H1 (cell line): Measurements from ENCODE around the gene ABCC4. TPM values are rescaled to one million over a fixed set of nuclear protein-coding genes. Genes with fewer than 3 reads are reported as not detected.

Experiments used
- CTCF ChIA-PET: fragments of 300-600 bp; sonication (Branson Sonifier 250); formaldehyde crosslinking; loops from one replicate; lab custom pipeline; 2021; ENCODE audit not compliant: partially characterized antibody; lab: Charles Lee
- POLR2A ChIA-PET: fragments of 300-600 bp; sonication (Branson Sonifier 250); formaldehyde crosslinking; loops from one replicate; lab custom pipeline; 2021; ENCODE audit warnings: inconsistent platforms; ENCODE audit not compliant: partially characterized antibody; lab: Charles Lee
- DNase-seq, 2 experiments: peaks; one replicate each; pipeline versions ENCODE4 v3.0.0 to v3.0.0-alpha.2; 2010 to 2022; ENCODE audit warnings: low spot score in 2 of 2, low read depth in 1 of 2, mixed read lengths in 1 of 2
- FAIRE-seq: peaks from 2 replicates; lab custom pipeline; 2011; peaks lifted over from hg19 to GRCh38; lab: Jason Lieb, UNC
- H2AFZ ChIP-seq: 2 replicates; pipeline ENCODE4 v1.8.1; 2012; ENCODE audit warnings: low read length, inconsistent platforms
- H2AK5ac ChIP-seq: 2 replicates; pipeline ENCODE4 v1.6.1; 2013; ENCODE audit warnings: low read depth, low read length
- H2BK120ac ChIP-seq: replicated peaks from 2 replicates; pipeline ENCODE3; 2013; ENCODE audit warnings: low read depth, low read length, inconsistent platforms
- H2BK12ac ChIP-seq: 2 replicates; pipeline ENCODE4 v1.6.1; 2013; ENCODE audit warnings: low read depth, low read length
- H2BK15ac ChIP-seq: 2 replicates; pipeline ENCODE4 v1.6.1; 2013; ENCODE audit warnings: low read length
- H2BK20ac ChIP-seq: 2 replicates; pipeline ENCODE4 v1.6.1; 2013; ENCODE audit warnings: low read length
- H2BK5ac ChIP-seq: 2 replicates; pipeline ENCODE4 v1.6.1; 2013; ENCODE audit warnings: low read depth, low read length
- H3K14ac ChIP-seq: 2 replicates; pipeline ENCODE4 v1.6.1; 2013; ENCODE audit warnings: inconsistent platforms; ENCODE audit not compliant: insufficient read length
- H3K18ac ChIP-seq: 2 replicates; pipeline ENCODE4 v1.6.1; 2013; ENCODE audit warnings: low read length; ENCODE audit errors: extremely low read depth
- H3K23ac ChIP-seq: 2 replicates; pipeline ENCODE4 v1.6.1; 2013; ENCODE audit warnings: inconsistent platforms; ENCODE audit not compliant: insufficient read length
- H3K23me2 ChIP-seq: 2 replicates; pipeline ENCODE4 v1.6.1; 2013; ENCODE audit warnings: low read depth, low read length
- H3K27ac ChIP-seq: 2 replicates; pipeline ENCODE4 v1.6.1; 2011; ENCODE audit warnings: low read depth, low read length, inconsistent platforms
- H3K27me3 ChIP-seq, 4 experiments: replicated peaks in 1 of 4; 1 replicate in 1 of 4; 2 replicates in 3 of 4; pipeline versions ENCODE4 v1.6.1 to v1.8.1; 2011 to 2013; ENCODE audit warnings: low read length in 3 of 4, mild to moderate bottlenecking in 3 of 4, inconsistent platforms in 2 of 4, mixed read lengths in 2 of 4, moderate library complexity in 1 of 4; ENCODE audit not compliant: control insufficient read depth in 3 of 4, insufficient read depth in 3 of 4; ENCODE audit errors: extremely low read depth in 1 of 4
- H3K36me3 ChIP-seq, 4 experiments: 2 replicates each; pipeline versions ENCODE4 v1.6.1 to v1.8.1; 2011 to 2013; ENCODE audit warnings: mild to moderate bottlenecking in 4 of 4, low read length in 3 of 4, moderate library complexity in 2 of 4, control low read depth in 1 of 4, inconsistent platforms in 1 of 4; ENCODE audit not compliant: insufficient read depth in 4 of 4, control insufficient read depth in 2 of 4
- H3K4ac ChIP-seq: replicated peaks from 2 replicates; pipeline ENCODE3; 2013; ENCODE audit warnings: low read length, low read depth, mixed read lengths, inconsistent platforms; ENCODE audit not compliant: insufficient read length
- H3K4me1 ChIP-seq, 4 experiments: replicated peaks in 1 of 4; 1 replicate in 1 of 4; 2 replicates in 3 of 4; pipeline versions ENCODE4 v1.6.1 to v1.8.1; 2011 to 2013; ENCODE audit warnings: low read length in 3 of 4, inconsistent platforms in 2 of 4, mixed read lengths in 1 of 4; ENCODE audit not compliant: insufficient read depth in 4 of 4, control insufficient read depth in 3 of 4
- H3K4me2 ChIP-seq, 2 experiments: 2 replicates each; pipeline versions ENCODE4 v1.6.1 to v1.8.1; 2011 to 2013; ENCODE audit warnings: low read depth in 2 of 2, low read length in 2 of 2, control low read depth in 1 of 2, inconsistent platforms in 1 of 2, mild to moderate bottlenecking in 1 of 2; ENCODE audit not compliant: insufficient read depth in 1 of 2
- H3K4me3 ChIP-seq, 4 experiments: fragments of 200-600, 300-600 bp in 1 of 4; sonication (generic), shearing (Covaris generic), sonication (Bioruptor Twin) in 1 of 4; 2 replicates each; pipeline versions ENCODE4 v1.5.1 to v1.8.1; 2011 to 2016; ENCODE audit warnings: low read length in 4 of 4, low read depth in 3 of 4, control low read depth in 2 of 4, inconsistent platforms in 2 of 4, mild to moderate bottlenecking in 2 of 4, mixed read lengths in 1 of 4, moderate library complexity in 1 of 4; ENCODE audit not compliant: insufficient read depth in 2 of 4; ENCODE audit errors: extremely low read depth in 1 of 4
- H3K56ac ChIP-seq: replicated peaks from 2 replicates; pipeline ENCODE3; 2013; ENCODE audit warnings: low read depth, mild to moderate bottlenecking, mixed read lengths, low read length, inconsistent platforms; ENCODE audit not compliant: insufficient read length
- H3K79me1 ChIP-seq: 2 replicates; pipeline ENCODE4 v1.6.1; 2013; ENCODE audit warnings: low read depth, low read length, control low read depth
- H3K79me2 ChIP-seq, 2 experiments: 2 replicates each; pipeline versions ENCODE4 v1.6.1 to v1.8.1; 2012 to 2013; ENCODE audit warnings: low read length in 2 of 2, mild to moderate bottlenecking in 2 of 2, inconsistent platforms in 1 of 2; ENCODE audit not compliant: insufficient read depth in 2 of 2, control insufficient read depth in 1 of 2
- H3K9ac ChIP-seq, 4 experiments: replicated peaks in 1 of 4; 1 replicate in 1 of 4; 2 replicates in 3 of 4; pipeline versions ENCODE4 v1.6.1 to v1.8.1; 2011 to 2013; ENCODE audit warnings: low read depth in 3 of 4, low read length in 3 of 4, control low read depth in 2 of 4, mild to moderate bottlenecking in 2 of 4, moderate library complexity in 2 of 4, inconsistent platforms in 1 of 4; ENCODE audit errors: extremely low read depth in 1 of 4
- H3K9me3 ChIP-seq, 2 experiments: 2 replicates each; pipeline versions ENCODE4 v1.6.1 to v1.8.1; 2012 to 2013; ENCODE audit warnings: mild to moderate bottlenecking in 2 of 2, moderate library complexity in 2 of 2, control low read depth in 1 of 2, inconsistent platforms in 1 of 2, low read depth in 1 of 2, low read length in 1 of 2, mixed read lengths in 1 of 2; ENCODE audit not compliant: insufficient read depth in 2 of 2
- H4K20me1 ChIP-seq, 2 experiments: replicated peaks in 1 of 2; 2 replicates each; pipeline versions ENCODE3 to v1.8.1; 2011 to 2013; ENCODE audit warnings: inconsistent platforms in 2 of 2, low read length in 2 of 2, mild to moderate bottlenecking in 1 of 2; ENCODE audit not compliant: insufficient read depth in 2 of 2, control insufficient read depth in 1 of 2
- H4K5ac ChIP-seq: 2 replicates; pipeline ENCODE4 v1.6.1; 2013; ENCODE audit warnings: low read length, low read depth, mixed read lengths, inconsistent platforms; ENCODE audit not compliant: insufficient read length
- H4K8ac ChIP-seq: 2 replicates; pipeline ENCODE4 v1.8.0; 2013; ENCODE audit warnings: mild to moderate bottlenecking, moderate library complexity, low read length, inconsistent platforms; ENCODE audit not compliant: insufficient read depth; ENCODE audit errors: extremely low read depth
- H4K91ac ChIP-seq: replicated peaks from 2 replicates; pipeline ENCODE3; 2013; ENCODE audit warnings: low read length, mixed read lengths, inconsistent platforms; ENCODE audit not compliant: insufficient read length
- HDAC6 ChIP-seq: IDR thresholded peaks from one replicate; pipeline ENCODE4 v1.7.1; 2012; ENCODE audit warnings: low read depth, mild to moderate bottlenecking, inconsistent platforms, low read length, moderate library complexity
- KDM4A ChIP-seq: IDR thresholded peaks from one replicate; pipeline ENCODE4 v1.7.1; 2012; ENCODE audit warnings: low read depth, mild to moderate bottlenecking, moderate library complexity, low read length, inconsistent platforms; ENCODE audit not compliant: severe bottlenecking
- MAFK ChIP-seq: IDR thresholded peaks from 2 replicates; pipeline ENCODE4 v1.6.1; 2012; ENCODE audit warnings: low read depth, mild to moderate bottlenecking, improper control_type of control experiment, low read length
- RNF2 ChIP-seq: fragments of 200-900, 300-1000 bp; sonication (generic); IDR thresholded peaks from 2 replicates; pipeline ENCODE4 v1.7.1; 2016; ENCODE audit warnings: borderline replicate concordance, low read depth, mild to moderate bottlenecking, antibody characterized with exemption, low read length; ENCODE audit not compliant: poor library complexity, severe bottlenecking; ENCODE audit errors: missing control alignments
- SP2 ChIP-seq: IDR thresholded peaks from 2 replicates; pipeline ENCODE4 v1.6.1; 2012; ENCODE audit warnings: mild to moderate bottlenecking, low read length, inconsistent platforms
- WGBS, 2 experiments: shearing (Covaris generic) in 1 of 2; methylation state at CpG; one replicate each; pipeline versions ENCODE4 v1.1.6 to v1.1.7; 2013 to 2015; ENCODE audit warnings: low lambda C conversion rate in 2 of 2, mixed read lengths in 2 of 2, inconsistent platforms in 1 of 2, low coverage in 1 of 2, missing lambda C conversion rate in 1 of 2; ENCODE audit not compliant: insufficient replicate concordance in 2 of 2, insufficient coverage in 1 of 2, insufficient read length in 1 of 2; ENCODE audit errors: extremely low coverage in 1 of 2, missing lambda C conversion rate in 1 of 2; 5-methylcytosine and 5-hydroxymethylcytosine counted together
- polyA plus RNA-seq, 7 experiments: library from polyadenylated mRNA; depleted of rRNA in 3 of 7; stranded (reverse) in 5 of 7; unstranded in 2 of 7; fragments of >200 nt in 5 of 7; fragments of 200-250 nt in 2 of 7; gene quantifications; 1 replicate in 5 of 7; 2 replicates in 1 of 7; 4 replicates in 1 of 7; pipeline versions ENCODE4 v1.2.1 to v1.2.3, GENCODE V29; 2011 to 2013; ENCODE audit warnings: missing spikeins in 2 of 7, mixed read lengths in 2 of 7
- total RNA-seq: library from RNA; stranded (reverse); fragmentation: NEBNext Ultra II Directional; extraction: Animal tissue kit (Norgen Biotek cat#: 25700); gene quantifications from 2 replicates; pipeline ENCODE4 v1.2.1, GENCODE V29; 2021

The ABCC4 gene
- total and polyA plus RNA-seq, 2 of the 8 experiments (the other 6 are each of a cell fraction or from before 2014, with no cell fraction given), result 4.0 to 14.1 TPM

DNA sequence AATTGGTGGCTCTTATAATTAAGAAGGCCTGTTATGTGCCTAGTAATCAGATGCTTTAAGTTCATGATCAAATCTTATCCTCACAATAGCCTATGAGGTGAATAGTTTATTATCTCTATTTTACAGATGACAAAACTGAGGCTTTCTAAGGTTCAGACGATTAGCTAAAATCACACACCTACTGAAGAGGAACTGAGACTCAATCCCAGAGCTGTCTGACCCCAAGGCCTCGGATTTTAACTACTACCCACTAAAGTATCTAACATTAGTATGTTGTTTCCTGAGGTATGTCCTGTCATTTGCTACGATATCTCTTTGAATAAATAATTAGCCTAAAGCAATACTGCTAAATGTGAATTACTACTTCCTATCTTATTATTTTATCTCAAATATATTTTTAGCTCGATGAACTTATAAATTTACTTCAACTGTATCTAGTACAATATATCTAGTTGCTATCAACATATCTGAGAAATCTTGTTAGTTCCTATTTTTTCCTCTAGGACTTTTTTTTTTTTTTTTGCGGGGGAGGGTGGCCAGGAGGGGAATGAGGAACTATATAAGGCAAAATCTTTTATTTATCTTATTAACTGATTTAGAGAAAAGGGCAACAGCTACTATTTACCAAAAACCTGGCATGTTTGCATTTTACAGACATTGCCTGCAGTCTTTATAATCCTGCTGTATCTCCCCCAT, 118.5 kb downstream of the ABCC4 start:
- Histone ChIP-seq H3K4me2 (no peak overlapping the region), H2BK20ac (no peak overlapping the region), H4K8ac (no peak overlapping the region), H3K23me2 (no peaks in the 10 kb centered on the region), H3K56ac (no peak overlapping the region), H2BK5ac (no peak overlapping the region), H2BK15ac (no peak overlapping the region), H4K5ac (no peak overlapping the region), H4K91ac (no peak overlapping the region), H3K27me3 (no peaks in the 10 kb centered on the region), H3K27ac (no peak overlapping the region), H3K23ac (no peak overlapping the region), H3K79me1 (no peaks in the 10 kb centered on the region), H2BK12ac (no peak overlapping the region), H2AK5ac (no peak overlapping the region), H3K4ac (no peak overlapping the region), H3K4me1 (no peaks in the 10 kb centered on the region), H2BK120ac (no peak overlapping the region), H3K9me3 (no peaks in the 10 kb centered on the region), H3K9ac (no peak overlapping the region), H3K18ac (no peak overlapping the region), H3K14ac (no peak overlapping the region), H3K36me3 (no peaks in the 10 kb centered on the region), H4K20me1 (no peaks in the 10 kb centered on the region), H3K79me2 (no peaks in the 10 kb centered on the region), H3K4me3 (no peak overlapping the region), H2AFZ (no peak overlapping the region)
- no peak for DNase-seq
- POLR2A ChIA-PET, result no interaction called here
- 88% methylated on average over 5 of the region's 5 CpGs; no CpG with 5 or more reads in 1 of the 2 experiments for WGBS, 2 experiments
- CTCF ChIA-PET, result interaction anchor here (0.7 to 1.8 kb wide), 5 partner anchors 9 to 223 kb away, joined by 3 to 7 read pairs (median 4); no protein-coding TSS in a partner anchor
- no peak for TF ChIP-seq MAFK
- no peak for TF ChIP-seq KDM4A
- no peak for TF ChIP-seq SP2
- TF ChIP-seq HDAC6, result no peak
- TF ChIP-seq RNF2, result no peak
- FAIRE-seq, result no peak
